Liver (tissue), 3 donors: ENCODE results near the gene SDHB.

Experiments used
- ATF3 ChIP-seq: IDR thresholded peaks from 2 replicates; pipeline ENCODE4 v1.6.1; 2016; ENCODE audit warnings: antibody characterized with exemption
- CTCF ChIP-seq: fragments of 150-350 bp; IDR thresholded peaks from 2 replicates; pipeline ENCODE4 v1.5.1; 2017; ENCODE audit warnings: improper control_type of control experiment, low read depth, low read length; ENCODE audit not compliant: missing input control
- MAX ChIP-seq: IDR thresholded peaks from 2 replicates; pipeline ENCODE4 v1.6.1; 2016; ENCODE audit warnings: antibody characterized with exemption
- donor health status: healthy.
- donor health status: healthy.

GRCh38 chr1:16983649-16984048 is 70.2 kb downstream of the SDHB start:
- no peak for TF ChIP-seq ATF3
- no peak for TF ChIP-seq MAX
- TF ChIP-seq CTCF: no peak
